Hepatocyte (in vitro differentiated cells): ENCODE data around the gene DUSP8. TPM values are rescaled to one million over a fixed set of nuclear protein-coding genes. Genes with fewer than 3 reads are reported as not detected.
A peak's percentile ranks its signal among the peaks of the same experiment; 100 is the strongest.
"Not testable (repeated sequence)": the region's sequence is repeated elsewhere in the genome, so short reads cannot be mapped to it uniquely, and the experiment has no call there.

Experiments used
- DNase-seq: peaks from one replicate; pipeline ENCODE4 v3.0.0-alpha.2; 2016; ENCODE audit warnings: low spot score
- H2AFZ ChIP-seq: fragments of 200-600 bp; sonication (generic); 2 replicates; pipeline ENCODE4 v1.6.0; 2016; ENCODE audit warnings: antibody characterized with exemption, mild to moderate bottlenecking
- H3K27ac ChIP-seq: fragments of 200-600 bp; sonication (generic); 2 replicates; pipeline ENCODE4 v1.5.1; 2016; ENCODE audit warnings: mild to moderate bottlenecking
- H3K27me3 ChIP-seq: fragments of 200-600 bp; sonication (generic); 2 replicates; pipeline ENCODE4 v1.6.1; 2016
- H3K36me3 ChIP-seq: fragments of 200-600 bp; sonication (generic); replicated peaks from 2 replicates; pipeline ENCODE4 v1.5.1; 2016; ENCODE audit warnings: low read depth; ENCODE audit not compliant: insufficient read depth
- H3K4me1 ChIP-seq: fragments of 200-600 bp; sonication (generic); 2 replicates; pipeline ENCODE4 v1.5.1; 2016; ENCODE audit warnings: mild to moderate bottlenecking, moderate library complexity; ENCODE audit not compliant: insufficient read depth
- H3K4me2 ChIP-seq: fragments of 200-600 bp; sonication (generic); 2 replicates; pipeline ENCODE4 v1.6.0; 2016
- H3K4me3 ChIP-seq: fragments of 200-600 bp; sonication (generic); 2 replicates; pipeline ENCODE4 v1.5.1; 2016; ENCODE audit warnings: mild to moderate bottlenecking
- H3K79me2 ChIP-seq: fragments of 200-600 bp; sonication (generic); 2 replicates; pipeline ENCODE4 v1.6.0; 2017; ENCODE audit warnings: mild to moderate bottlenecking
- H3K9me2 ChIP-seq: fragments of 200-600 bp; sonication (generic); replicated peaks from 2 replicates; pipeline ENCODE4 v1.6.0; 2017; ENCODE audit warnings: mild to moderate bottlenecking; ENCODE audit not compliant: insufficient read depth
- H3K9me3 ChIP-seq: fragments of 200-600 bp; sonication (generic); 2 replicates; pipeline ENCODE4 v1.5.1; 2016; ENCODE audit warnings: low read depth, mild to moderate bottlenecking
- H4K20me1 ChIP-seq: fragments of 200-600 bp; sonication (generic); 2 replicates; pipeline ENCODE4 v1.6.0; 2016; ENCODE audit warnings: mild to moderate bottlenecking; ENCODE audit not compliant: insufficient read depth, poor library complexity, severe bottlenecking
- EZH2 ChIP-seq: fragments of 200-600 bp; sonication (generic); IDR thresholded peaks from 2 replicates; pipeline ENCODE4 v1.6.1; 2016; ENCODE audit warnings: antibody characterized with exemption, mild to moderate bottlenecking, borderline replicate concordance
- EZH2phosphoT487 ChIP-seq: fragments of 200-600 bp; sonication (generic); IDR thresholded peaks from one replicate; pipeline ENCODE4 v1.6.1; 2018; ENCODE audit warnings: antibody characterized with exemption, mild to moderate bottlenecking, low read depth, moderate library complexity; ENCODE audit not compliant: unreplicated experiment, severe bottlenecking
- WGBS: methylation state at CpG from one replicate; pipeline ENCODE4 v1.1.6; 2016; ENCODE audit warnings: low lambda C conversion rate; ENCODE audit errors: missing lambda C conversion rate; 5-methylcytosine and 5-hydroxymethylcytosine counted together
- polyA plus RNA-seq: library from polyadenylated mRNA; unstranded; fragments of >200 nt; fragmentation: Nextera tagmentation; extraction: Ambion mirVana; gene quantifications from 2 replicates; pipeline ENCODE4 v1.2.1, GENCODE V29; 2016
- total RNA-seq: library from RNA; depleted of rRNA; stranded (reverse); fragments of >200 nt; gene quantifications from 2 replicates; pipeline ENCODE4 v1.2.3, GENCODE V29; 2014
- TF ChIP-seq, protein P1 (sequence below): fragments of 200-600 bp; sonication (generic); IDR thresholded peaks from 2 replicates; pipeline ENCODE4 v1.5.1; 2016; ENCODE audit warnings: antibody characterized with exemption, mild to moderate bottlenecking; ENCODE audit not compliant: poor library complexity

Gene DUSP8
- total and polyA plus RNA-seq, 2 experiments from 2014 or later, result 8.0 to 17.7 TPM

DNA sequence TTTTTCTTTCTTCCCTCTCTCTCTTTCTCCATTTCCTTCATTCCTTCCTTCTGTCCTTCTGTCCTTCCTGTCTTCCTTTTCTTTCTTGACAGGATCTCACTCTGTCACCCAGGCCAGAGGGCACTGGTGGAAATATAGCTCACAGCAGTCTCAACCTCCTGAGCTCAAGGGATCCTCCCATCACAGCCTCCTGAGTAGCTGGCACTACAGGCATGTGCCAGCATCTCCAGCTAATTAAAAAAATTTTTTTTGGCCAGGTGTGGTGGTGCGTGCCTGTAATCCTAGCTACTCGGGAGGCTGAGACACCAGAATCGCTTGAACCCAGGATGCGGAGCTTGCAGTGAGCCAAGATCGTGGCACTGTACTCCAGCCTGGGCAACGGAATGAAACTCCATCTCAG is 4.8 kb upstream of the DUSP8 start:
- 88% methylated on average over 6 of the region's 6 CpGs for WGBS
- DNase-seq, result no peak

DNA sequence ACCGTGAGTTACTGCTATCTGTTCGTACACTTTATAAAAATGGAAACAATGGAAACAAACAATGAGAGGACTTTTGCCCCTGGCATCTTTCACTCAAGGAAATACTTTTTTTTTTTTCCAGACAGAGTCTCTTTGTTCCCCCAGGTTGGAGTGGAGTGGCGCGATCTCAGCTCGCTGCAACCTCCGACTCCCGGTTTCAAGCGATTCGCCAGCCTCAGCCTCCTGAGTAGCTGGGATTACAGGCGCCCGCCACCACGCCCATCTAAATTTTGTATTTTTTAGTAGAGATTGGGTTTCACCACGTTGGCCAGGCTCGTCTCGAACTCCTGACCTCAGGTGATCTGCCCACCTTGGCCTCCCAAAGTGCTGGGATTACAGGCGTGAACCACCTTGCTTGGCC is 3.7 kb upstream of the DUSP8 start:
- peaks cover 20% of the 10 kb centered on the region for H3K27me3 ChIP-seq
- not testable (repeated sequence) for H3K9me2 ChIP-seq, H3K27ac ChIP-seq, H3K4me3 ChIP-seq, H3K4me1 ChIP-seq, H2AFZ ChIP-seq, H3K79me2 ChIP-seq, H3K36me3 ChIP-seq, DNase-seq, H3K9me3 ChIP-seq, H3K4me2 ChIP-seq, H4K20me1 ChIP-seq
- WGBS, result 89% methylated on average over 16 of the region's 16 CpGs

More for the DNA sequence above, 4.8 kb upstream of the DUSP8 start:
- Histone ChIP-seq H3K4me1 (peaks cover 8% of the 10 kb centered on the region), H3K4me3 (no peak overlapping the region), H3K9me2 (no peaks in the 10 kb centered on the region), H3K9me3 (no peaks in the 10 kb centered on the region), H3K4me2 (no peak overlapping the region), H2AFZ (no peak overlapping the region), H3K27me3 (peaks cover 20% of the 10 kb centered on the region), H3K27ac (no peak overlapping the region), H3K79me2 (no peaks in the 10 kb centered on the region), H3K36me3 (no peaks in the 10 kb centered on the region), H4K20me1 (no peaks in the 10 kb centered on the region)
- TF ChIP-seq EZH2 (no peak), EZH2phosphoT487 (no peak)
- TF ChIP-seq, protein P1, sequence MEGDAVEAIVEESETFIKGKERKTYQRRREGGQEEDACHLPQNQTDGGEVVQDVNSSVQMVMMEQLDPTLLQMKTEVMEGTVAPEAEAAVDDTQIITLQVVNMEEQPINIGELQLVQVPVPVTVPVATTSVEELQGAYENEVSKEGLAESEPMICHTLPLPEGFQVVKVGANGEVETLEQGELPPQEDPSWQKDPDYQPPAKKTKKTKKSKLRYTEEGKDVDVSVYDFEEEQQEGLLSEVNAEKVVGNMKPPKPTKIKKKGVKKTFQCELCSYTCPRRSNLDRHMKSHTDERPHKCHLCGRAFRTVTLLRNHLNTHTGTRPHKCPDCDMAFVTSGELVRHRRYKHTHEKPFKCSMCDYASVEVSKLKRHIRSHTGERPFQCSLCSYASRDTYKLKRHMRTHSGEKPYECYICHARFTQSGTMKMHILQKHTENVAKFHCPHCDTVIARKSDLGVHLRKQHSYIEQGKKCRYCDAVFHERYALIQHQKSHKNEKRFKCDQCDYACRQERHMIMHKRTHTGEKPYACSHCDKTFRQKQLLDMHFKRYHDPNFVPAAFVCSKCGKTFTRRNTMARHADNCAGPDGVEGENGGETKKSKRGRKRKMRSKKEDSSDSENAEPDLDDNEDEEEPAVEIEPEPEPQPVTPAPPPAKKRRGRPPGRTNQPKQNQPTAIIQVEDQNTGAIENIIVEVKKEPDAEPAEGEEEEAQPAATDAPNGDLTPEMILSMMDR, result no peak

DNA sequence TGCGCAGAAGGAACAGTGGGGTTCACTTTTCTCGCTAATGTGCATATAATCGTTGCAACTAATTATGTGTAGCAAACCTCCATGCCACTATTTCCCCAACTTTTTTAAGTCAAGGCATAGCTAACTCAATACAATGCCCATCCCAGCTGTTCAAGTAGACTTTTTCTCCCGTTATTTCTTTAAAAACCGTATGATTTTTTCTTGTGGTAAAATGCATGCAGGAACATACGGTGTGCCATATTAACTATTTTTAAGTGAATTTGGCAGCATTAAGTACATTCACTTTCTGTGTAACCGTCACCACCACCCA is 2.8 kb upstream of the DUSP8 start:
- no peaks in the 10 kb centered on the region for H3K9me2 ChIP-seq
- H2AFZ ChIP-seq, result no peak overlapping the region
- 31% methylated on average over 7 of the region's 7 CpGs for WGBS
- peaks cover 12% of the 10 kb centered on the region for H3K79me2 ChIP-seq
- H3K9me3 ChIP-seq, result no peaks in the 10 kb centered on the region
- H4K20me1 ChIP-seq, result peaks cover 8% of the 10 kb centered on the region
- peaks cover 13% of the 10 kb centered on the region for H3K4me1 ChIP-seq
- H3K4me2 ChIP-seq, result peak overlapping the region; percentile 98
- H3K4me3 ChIP-seq, result no peak overlapping the region
- H3K27me3 ChIP-seq, result peaks cover 20% of the 10 kb centered on the region
- no peaks in the 10 kb centered on the region for H3K36me3 ChIP-seq
- TF ChIP-seq EZH2 (no peak), EZH2phosphoT487 (no peak)
- TF ChIP-seq, protein P1, result no peak
- no peak overlapping the region for H3K27ac ChIP-seq
- DNase-seq, result no peak

DNA sequence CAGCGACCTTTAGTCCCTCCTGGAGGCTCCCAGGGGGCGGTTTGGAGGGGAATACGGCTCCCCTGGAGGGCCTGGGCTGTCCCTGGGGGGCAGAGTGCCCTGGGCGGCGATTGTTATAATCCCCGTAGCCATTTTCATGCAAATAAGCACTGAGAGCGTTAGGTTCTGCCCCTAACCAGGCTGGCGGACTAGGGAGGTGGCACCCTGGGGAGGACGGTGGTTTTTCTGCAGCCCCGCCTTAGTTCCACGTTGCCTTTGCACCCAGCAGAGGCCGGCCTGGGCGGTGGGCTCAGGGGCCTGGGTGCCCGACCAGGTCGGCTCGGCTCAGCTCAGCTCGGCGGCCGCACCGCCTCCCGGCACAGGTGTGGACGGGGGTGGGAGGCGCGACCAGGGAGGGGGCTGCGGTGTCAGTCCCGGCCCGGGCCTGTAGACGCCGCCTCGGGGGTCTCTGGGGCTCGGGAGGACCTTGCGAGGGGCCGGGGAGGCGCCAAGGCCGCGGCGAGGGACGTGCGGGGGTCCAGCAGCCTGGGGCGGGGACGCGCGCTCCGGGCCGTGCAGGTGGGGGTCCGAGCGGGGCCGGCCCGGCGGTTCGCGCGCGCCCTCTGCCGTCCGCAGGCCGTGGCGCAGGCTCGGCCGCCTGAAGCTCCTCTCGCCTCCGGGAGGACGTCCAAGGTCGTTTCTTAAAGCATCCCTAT is 2.3 kb upstream of the DUSP8 start:
- no peaks in the 10 kb centered on the region for H3K9me3 ChIP-seq
- H4K20me1 ChIP-seq, result peaks cover 14% of the 10 kb centered on the region
- H3K9me2 ChIP-seq, result no peaks in the 10 kb centered on the region
- peak overlapping the region; percentile 85 for H3K27ac ChIP-seq
- no peaks in the 10 kb centered on the region for H3K36me3 ChIP-seq
- no peak for TF ChIP-seq EZH2
- TF ChIP-seq, protein P1, result peak; percentile 62
- TF ChIP-seq EZH2phosphoT487, result no peak
- peak overlapping the region; percentile 45 for H2AFZ ChIP-seq
- peak; percentile 82 for DNase-seq
- 1% methylated on average over 33 of the region's 64 CpGs for WGBS
- H3K27me3 ChIP-seq, result peaks cover 20% of the 10 kb centered on the region
- H3K79me2 ChIP-seq, result peaks cover 17% of the 10 kb centered on the region
- H3K4me2 ChIP-seq, result peak overlapping the region; percentile 98
- peaks cover 16% of the 10 kb centered on the region for H3K4me1 ChIP-seq
- peak overlapping the region; percentile 61 for H3K4me3 ChIP-seq
